H1 (cell line): ENCODE results near the gene FHAD1. TPM values are rescaled to one million over a fixed set of nuclear protein-coding genes. Genes with fewer than 3 reads are reported as not detected.

Experiments used
- CTCF ChIA-PET: fragments of 300-600 bp; sonication (Branson Sonifier 250); formaldehyde crosslinking; loops from one replicate; lab custom pipeline; 2021; ENCODE audit not compliant: partially characterized antibody; lab: Charles Lee
- POLR2A ChIA-PET: fragments of 300-600 bp; sonication (Branson Sonifier 250); formaldehyde crosslinking; loops from one replicate; lab custom pipeline; 2021; ENCODE audit warnings: inconsistent platforms; ENCODE audit not compliant: partially characterized antibody; lab: Charles Lee
- DNase-seq, 2 experiments: peaks; one replicate each; pipeline versions ENCODE4 v3.0.0 to v3.0.0-alpha.2; 2010 to 2022; ENCODE audit warnings: low spot score in 2 of 2, low read depth in 1 of 2, mixed read lengths in 1 of 2
- FAIRE-seq: peaks from 2 replicates; lab custom pipeline; 2011; peaks lifted over from hg19 to GRCh38; lab: Jason Lieb, UNC
- H2AFZ ChIP-seq: 2 replicates; pipeline ENCODE4 v1.8.1; 2012; ENCODE audit warnings: low read length, inconsistent platforms
- H2AK5ac ChIP-seq: 2 replicates; pipeline ENCODE4 v1.6.1; 2013; ENCODE audit warnings: low read depth, low read length
- H2BK120ac ChIP-seq: replicated peaks from 2 replicates; pipeline ENCODE3; 2013; ENCODE audit warnings: low read depth, low read length, inconsistent platforms
- H2BK12ac ChIP-seq: 2 replicates; pipeline ENCODE4 v1.6.1; 2013; ENCODE audit warnings: low read depth, low read length
- H2BK15ac ChIP-seq: 2 replicates; pipeline ENCODE4 v1.6.1; 2013; ENCODE audit warnings: low read length
- H2BK20ac ChIP-seq: 2 replicates; pipeline ENCODE4 v1.6.1; 2013; ENCODE audit warnings: low read length
- H2BK5ac ChIP-seq: 2 replicates; pipeline ENCODE4 v1.6.1; 2013; ENCODE audit warnings: low read depth, low read length
- H3K14ac ChIP-seq: 2 replicates; pipeline ENCODE4 v1.6.1; 2013; ENCODE audit warnings: inconsistent platforms; ENCODE audit not compliant: insufficient read length
- H3K18ac ChIP-seq: 2 replicates; pipeline ENCODE4 v1.6.1; 2013; ENCODE audit warnings: low read length; ENCODE audit errors: extremely low read depth
- H3K23ac ChIP-seq: 2 replicates; pipeline ENCODE4 v1.6.1; 2013; ENCODE audit warnings: inconsistent platforms; ENCODE audit not compliant: insufficient read length
- H3K23me2 ChIP-seq: 2 replicates; pipeline ENCODE4 v1.6.1; 2013; ENCODE audit warnings: low read depth, low read length
- H3K27ac ChIP-seq: 2 replicates; pipeline ENCODE4 v1.6.1; 2011; ENCODE audit warnings: low read depth, low read length, inconsistent platforms
- H3K27me3 ChIP-seq, 4 experiments: replicated peaks in 1 of 4; 1 replicate in 1 of 4; 2 replicates in 3 of 4; pipeline versions ENCODE4 v1.6.1 to v1.8.1; 2011 to 2013; ENCODE audit warnings: low read length in 3 of 4, mild to moderate bottlenecking in 3 of 4, inconsistent platforms in 2 of 4, mixed read lengths in 2 of 4, moderate library complexity in 1 of 4; ENCODE audit not compliant: control insufficient read depth in 3 of 4, insufficient read depth in 3 of 4; ENCODE audit errors: extremely low read depth in 1 of 4
- H3K36me3 ChIP-seq, 4 experiments: 2 replicates each; pipeline versions ENCODE4 v1.6.1 to v1.8.1; 2011 to 2013; ENCODE audit warnings: mild to moderate bottlenecking in 4 of 4, low read length in 3 of 4, moderate library complexity in 2 of 4, control low read depth in 1 of 4, inconsistent platforms in 1 of 4; ENCODE audit not compliant: insufficient read depth in 4 of 4, control insufficient read depth in 2 of 4
- H3K4ac ChIP-seq: replicated peaks from 2 replicates; pipeline ENCODE3; 2013; ENCODE audit warnings: low read length, low read depth, mixed read lengths, inconsistent platforms; ENCODE audit not compliant: insufficient read length
- H3K4me1 ChIP-seq, 4 experiments: replicated peaks in 1 of 4; 1 replicate in 1 of 4; 2 replicates in 3 of 4; pipeline versions ENCODE4 v1.6.1 to v1.8.1; 2011 to 2013; ENCODE audit warnings: low read length in 3 of 4, inconsistent platforms in 2 of 4, mixed read lengths in 1 of 4; ENCODE audit not compliant: insufficient read depth in 4 of 4, control insufficient read depth in 3 of 4
- H3K4me2 ChIP-seq, 2 experiments: 2 replicates each; pipeline versions ENCODE4 v1.6.1 to v1.8.1; 2011 to 2013; ENCODE audit warnings: low read depth in 2 of 2, low read length in 2 of 2, control low read depth in 1 of 2, inconsistent platforms in 1 of 2, mild to moderate bottlenecking in 1 of 2; ENCODE audit not compliant: insufficient read depth in 1 of 2
- H3K4me3 ChIP-seq, 4 experiments: fragments of 200-600, 300-600 bp in 1 of 4; sonication (generic), shearing (Covaris generic), sonication (Bioruptor Twin) in 1 of 4; 2 replicates each; pipeline versions ENCODE4 v1.5.1 to v1.8.1; 2011 to 2016; ENCODE audit warnings: low read length in 4 of 4, low read depth in 3 of 4, control low read depth in 2 of 4, inconsistent platforms in 2 of 4, mild to moderate bottlenecking in 2 of 4, mixed read lengths in 1 of 4, moderate library complexity in 1 of 4; ENCODE audit not compliant: insufficient read depth in 2 of 4; ENCODE audit errors: extremely low read depth in 1 of 4
- H3K56ac ChIP-seq: replicated peaks from 2 replicates; pipeline ENCODE3; 2013; ENCODE audit warnings: low read depth, mild to moderate bottlenecking, mixed read lengths, low read length, inconsistent platforms; ENCODE audit not compliant: insufficient read length
- H3K79me1 ChIP-seq: 2 replicates; pipeline ENCODE4 v1.6.1; 2013; ENCODE audit warnings: low read depth, low read length, control low read depth
- H3K79me2 ChIP-seq, 2 experiments: 2 replicates each; pipeline versions ENCODE4 v1.6.1 to v1.8.1; 2012 to 2013; ENCODE audit warnings: low read length in 2 of 2, mild to moderate bottlenecking in 2 of 2, inconsistent platforms in 1 of 2; ENCODE audit not compliant: insufficient read depth in 2 of 2, control insufficient read depth in 1 of 2
- H3K9ac ChIP-seq, 4 experiments: replicated peaks in 1 of 4; 1 replicate in 1 of 4; 2 replicates in 3 of 4; pipeline versions ENCODE4 v1.6.1 to v1.8.1; 2011 to 2013; ENCODE audit warnings: low read depth in 3 of 4, low read length in 3 of 4, control low read depth in 2 of 4, mild to moderate bottlenecking in 2 of 4, moderate library complexity in 2 of 4, inconsistent platforms in 1 of 4; ENCODE audit errors: extremely low read depth in 1 of 4
- H3K9me3 ChIP-seq, 2 experiments: 2 replicates each; pipeline versions ENCODE4 v1.6.1 to v1.8.1; 2012 to 2013; ENCODE audit warnings: mild to moderate bottlenecking in 2 of 2, moderate library complexity in 2 of 2, control low read depth in 1 of 2, inconsistent platforms in 1 of 2, low read depth in 1 of 2, low read length in 1 of 2, mixed read lengths in 1 of 2; ENCODE audit not compliant: insufficient read depth in 2 of 2
- H4K20me1 ChIP-seq, 2 experiments: replicated peaks in 1 of 2; 2 replicates each; pipeline versions ENCODE3 to v1.8.1; 2011 to 2013; ENCODE audit warnings: inconsistent platforms in 2 of 2, low read length in 2 of 2, mild to moderate bottlenecking in 1 of 2; ENCODE audit not compliant: insufficient read depth in 2 of 2, control insufficient read depth in 1 of 2
- H4K5ac ChIP-seq: 2 replicates; pipeline ENCODE4 v1.6.1; 2013; ENCODE audit warnings: low read length, low read depth, mixed read lengths, inconsistent platforms; ENCODE audit not compliant: insufficient read length
- H4K8ac ChIP-seq: 2 replicates; pipeline ENCODE4 v1.8.0; 2013; ENCODE audit warnings: mild to moderate bottlenecking, moderate library complexity, low read length, inconsistent platforms; ENCODE audit not compliant: insufficient read depth; ENCODE audit errors: extremely low read depth
- H4K91ac ChIP-seq: replicated peaks from 2 replicates; pipeline ENCODE3; 2013; ENCODE audit warnings: low read length, mixed read lengths, inconsistent platforms; ENCODE audit not compliant: insufficient read length
- BACH1 ChIP-seq: IDR thresholded peaks from 2 replicates; pipeline ENCODE4 v1.6.1; 2012; ENCODE audit warnings: low read length, improper control_type of control experiment
- BRCA1 ChIP-seq: IDR thresholded peaks from 2 replicates; pipeline ENCODE4 v1.6.1; 2012; ENCODE audit warnings: low read depth, low read length, improper control_type of control experiment
- CHD1 ChIP-seq: IDR thresholded peaks from 2 replicates; pipeline ENCODE4 v1.6.1; 2012; ENCODE audit warnings: low read depth, low read length, improper control_type of control experiment
- EP300 ChIP-seq, 2 experiments: IDR thresholded peaks; 1 replicate in 1 of 2; 2 replicates in 1 of 2; pipeline ENCODE4 v1.6.1; 2011 to 2012; ENCODE audit warnings: low read depth in 2 of 2, low read length in 2 of 2, mild to moderate bottlenecking in 2 of 2, borderline replicate concordance in 1 of 2, inconsistent platforms in 1 of 2, moderate library complexity in 1 of 2
- POLR2A ChIP-seq, 2 experiments: IDR thresholded peaks; 1 replicate in 1 of 2; 2 replicates in 1 of 2; pipeline ENCODE4 v1.6.1; 2011; ENCODE audit warnings: low read depth in 2 of 2, low read length in 2 of 2, mild to moderate bottlenecking in 2 of 2; ENCODE audit errors: control extremely low read depth in 1 of 2
- RBBP5 ChIP-seq: IDR thresholded peaks from 2 replicates; pipeline ENCODE4 v1.7.1; 2012; ENCODE audit warnings: low read depth, mild to moderate bottlenecking, inconsistent platforms, low read length, moderate library complexity, borderline replicate concordance
- SIRT6 ChIP-seq: IDR thresholded peaks from one replicate; pipeline ENCODE4 v1.7.1; 2012; ENCODE audit warnings: low read length, inconsistent platforms
- SIX5 ChIP-seq: IDR thresholded peaks from 2 replicates; pipeline ENCODE4 v1.6.1; 2011; ENCODE audit warnings: mild to moderate bottlenecking, low read depth, low read length
- TAF1 ChIP-seq: IDR thresholded peaks from 2 replicates; pipeline ENCODE4 v1.6.1; 2011; ENCODE audit warnings: mild to moderate bottlenecking, low read depth, low read length
- YY1 ChIP-seq: IDR thresholded peaks from 2 replicates; pipeline ENCODE4 v1.6.1; 2011; ENCODE audit warnings: low read depth, mild to moderate bottlenecking, low read length
- WGBS, 2 experiments: shearing (Covaris generic) in 1 of 2; methylation state at CpG; one replicate each; pipeline versions ENCODE4 v1.1.6 to v1.1.7; 2013 to 2015; ENCODE audit warnings: low lambda C conversion rate in 2 of 2, mixed read lengths in 2 of 2, inconsistent platforms in 1 of 2, low coverage in 1 of 2, missing lambda C conversion rate in 1 of 2; ENCODE audit not compliant: insufficient replicate concordance in 2 of 2, insufficient coverage in 1 of 2, insufficient read length in 1 of 2; ENCODE audit errors: extremely low coverage in 1 of 2, missing lambda C conversion rate in 1 of 2; 5-methylcytosine and 5-hydroxymethylcytosine counted together
- polyA plus RNA-seq, 7 experiments: library from polyadenylated mRNA; depleted of rRNA in 3 of 7; stranded (reverse) in 5 of 7; unstranded in 2 of 7; fragments of >200 nt in 5 of 7; fragments of 200-250 nt in 2 of 7; gene quantifications; 1 replicate in 5 of 7; 2 replicates in 1 of 7; 4 replicates in 1 of 7; pipeline versions ENCODE4 v1.2.1 to v1.2.3, GENCODE V29; 2011 to 2013; ENCODE audit warnings: missing spikeins in 2 of 7, mixed read lengths in 2 of 7
- total RNA-seq: library from RNA; stranded (reverse); fragmentation: NEBNext Ultra II Directional; extraction: Animal tissue kit (Norgen Biotek cat#: 25700); gene quantifications from 2 replicates; pipeline ENCODE4 v1.2.1, GENCODE V29; 2021

The FHAD1 gene
- total and polyA plus RNA-seq, 2 of the 8 experiments (the other 6 are each of a cell fraction or from before 2014, with no cell fraction given), result 0.39 to 0.69 TPM

- H3K36me3 ChIP-seq, result no peaks in the 10 kb centered on the region
- no peak overlapping the region for H2BK20ac ChIP-seq
- no peak overlapping the region for H3K9ac ChIP-seq
- H3K4me3 ChIP-seq, result no peak overlapping the region
- H3K4me2 ChIP-seq, result no peak overlapping the region
- no peak overlapping the region for H3K4ac ChIP-seq
- H3K9me3 ChIP-seq, result peaks cover 0 to 9% of the 10 kb centered on the region in 2 experiments; a peak in 2 of 4 replicates
- 0 out of 2 replicates have a peak, but pooled peaks cover under 1% of the 10 kb centered on the region for H3K23me2 ChIP-seq
- no peak overlapping the region for H4K91ac ChIP-seq
- H2BK120ac ChIP-seq, result no peak overlapping the region
- no peak overlapping the region for H3K14ac ChIP-seq
- FAIRE-seq (no peak), DNase-seq (no peak)
- WGBS, 2 experiments, result 88% methylated on average over 9 of the region's 9 CpGs; no CpG with 5 or more reads in 1 of the 2 experiments
- H3K27me3 ChIP-seq, result peaks cover 0 to 4% (median 0%) of the 10 kb centered on the region in 4 experiments; a peak in 2 of 7 replicates
- CTCF ChIA-PET, result interaction anchor here (0.6 to 2.8 kb wide), 4 partner anchors 11 to 286 kb away, joined by 3 to 8 read pairs (median 4); no protein-coding TSS in a partner anchor
- no peak overlapping the region for H4K8ac ChIP-seq
- no peaks in the 10 kb centered on the region for H4K20me1 ChIP-seq
- H3K4me1 ChIP-seq, result peaks cover 0 to 1% (median under 1%) of the 10 kb centered on the region in 4 experiments; a peak in 1 of 7 replicates
- no peak overlapping the region for H2BK12ac ChIP-seq
- no peaks in the 10 kb centered on the region for H3K79me1 ChIP-seq
- no peak overlapping the region for H2BK15ac ChIP-seq
- no peak overlapping the region; the same call in 1 of the 2 replicates for H2AK5ac ChIP-seq
- H3K56ac ChIP-seq, result no peak overlapping the region
- no peak overlapping the region for H3K18ac ChIP-seq
- H4K5ac ChIP-seq, result no peak overlapping the region
- H3K27ac ChIP-seq, result no peak overlapping the region
- H3K79me2 ChIP-seq, result no peaks in the 10 kb centered on the region
- H3K23ac ChIP-seq, result no peak overlapping the region
- POLR2A ChIA-PET, result interaction anchor here (1.4 kb wide), 1 partner anchor 13 kb away, joined by 3 read pairs; no protein-coding TSS in a partner anchor
- no peak overlapping the region for H2AFZ ChIP-seq
- no peak overlapping the region for H2BK5ac ChIP-seq
- TF ChIP-seq SIRT6 (no peak), BRCA1 (no peak), RBBP5 (no peak), CHD1 (no peak), BACH1 (no peak), SIX5 (no peak), YY1 (no peak), EP300 (IDR thresholded peaks at IDR 0.05; ENCODE audit: borderline replicate concordance in 1 of 2, low read depth in 2 of 2, low read length in 2 of 2) (no peak), POLR2A (IDR thresholded peaks at IDR 0.05; ENCODE audit: control extremely low read depth in 1 of 2, low read depth in 2 of 2, low read length in 2 of 2) (no peak), TAF1 (no peak)
Measured at GRCh38 chr1:15403962-15404580, 157.0 kb downstream of the FHAD1 start.
